SK-N-SH (cell line): ENCODE data around the gene ZNF229. TPM values are rescaled to one million over a fixed set of nuclear protein-coding genes. Genes with fewer than 3 reads are reported as not detected.

Experiments
- CTCF ChIA-PET: fragments of 300-600, 350-600 bp; formaldehyde crosslinking; extraction: SDS; loops from one replicate; lab custom pipeline; 2021; lab: Yijun Ruan, JAX
- POLR2A ChIA-PET: fragments of 350-600 bp; sonication (Branson Sonifier 250); formaldehyde crosslinking; extraction: SDS; loops from one replicate; lab custom pipeline; 2020; ENCODE audit warnings: antibody characterized with exemption, inconsistent platforms; lab: Yijun Ruan, JAX
- DNase-seq: peaks from one replicate; pipeline ENCODE4 v3.0.0; 2012
- H2AFZ ChIP-seq: fragments of 200-600 bp; sonication (generic); 2 replicates; pipeline ENCODE4 v1.8.1; 2016; ENCODE audit warnings: antibody characterized with exemption, mild to moderate bottlenecking, low read depth
- H3F3A ChIP-seq: fragments of 200-600 bp; sonication (generic); replicated peaks from 2 replicates; pipeline ENCODE3; 2016; ENCODE audit warnings: antibody characterized with exemption, mild to moderate bottlenecking; ENCODE audit not compliant: insufficient read depth
- H3K27ac ChIP-seq, 2 experiments: fragments of 200-500 bp in 1 of 2; fragments of 200-600 bp in 1 of 2; sonication (Bioruptor generic) in 1 of 2; sonication (generic), shearing (Covaris generic) in 1 of 2; 2 replicates each; pipeline versions ENCODE4 v1.5.1 to v1.6.1; 2014 to 2016; ENCODE audit warnings: low read depth in 2 of 2, inconsistent platforms in 1 of 2, low read length in 1 of 2, mild to moderate bottlenecking in 1 of 2, mixed read lengths in 1 of 2
- H3K27me3 ChIP-seq: fragments of 200-600 bp; sonication (generic), shearing (Covaris generic); 2 replicates; pipeline ENCODE4 v1.6.1; 2016; ENCODE audit warnings: mixed run types; ENCODE audit not compliant: insufficient read depth
- H3K36me3 ChIP-seq, 2 experiments: fragments of 200-500 bp in 1 of 2; fragments of 200-600 bp in 1 of 2; sonication (Bioruptor generic) in 1 of 2; sonication (generic) in 1 of 2; replicated peaks in 1 of 2; 2 replicates each; pipeline versions ENCODE3 to v1.5.1; 2014 to 2016; ENCODE audit warnings: low read length in 1 of 2, mild to moderate bottlenecking in 1 of 2; ENCODE audit not compliant: insufficient read depth in 2 of 2, control insufficient read depth in 1 of 2
- H3K4me1 ChIP-seq, 2 experiments: fragments of 200-500 bp in 1 of 2; fragments of 200-600 bp in 1 of 2; sonication (Bioruptor generic) in 1 of 2; sonication (generic), shearing (Covaris generic) in 1 of 2; 2 replicates each; pipeline versions ENCODE4 v1.5.1 to v1.6.1; 2014 to 2016; ENCODE audit warnings: low read depth in 1 of 2, low read length in 1 of 2, mixed run types in 1 of 2; ENCODE audit not compliant: insufficient read depth in 2 of 2, control insufficient read depth in 1 of 2
- H3K4me2 ChIP-seq: fragments of 200-600 bp; sonication (generic), shearing (Covaris generic); 2 replicates; pipeline ENCODE4 v1.6.1; 2017; ENCODE audit warnings: mixed run types
- H3K4me3 ChIP-seq, 2 experiments: fragments of 200-500 bp in 1 of 2; fragments of 200-600 bp in 1 of 2; sonication (Bioruptor generic) in 1 of 2; sonication (generic), shearing (Covaris generic) in 1 of 2; 2 replicates each; pipeline versions ENCODE4 v1.5.1 to v1.8.1; 2014 to 2016; ENCODE audit warnings: low read depth in 2 of 2, inconsistent platforms in 1 of 2, low read length in 1 of 2, mild to moderate bottlenecking in 1 of 2, mixed read lengths in 1 of 2, moderate library complexity in 1 of 2
- H3K79me2 ChIP-seq: fragments of 200-600 bp; sonication (generic); 2 replicates; pipeline ENCODE4 v1.8.1; 2017; ENCODE audit warnings: mild to moderate bottlenecking; ENCODE audit not compliant: insufficient read depth
- H3K9ac ChIP-seq: fragments of 200-600 bp; sonication (generic); 2 replicates; pipeline ENCODE4 v1.6.1; 2017; ENCODE audit warnings: mixed run types
- H3K9me2 ChIP-seq: fragments of 200-600 bp; sonication (generic); 2 replicates; pipeline ENCODE4 v1.6.1; 2017; ENCODE audit warnings: mixed run types
- H3K9me3 ChIP-seq: fragments of 200-600 bp; sonication (generic); 2 replicates; pipeline ENCODE4 v1.6.1; 2017; ENCODE audit warnings: mixed run types, mild to moderate bottlenecking, moderate library complexity
- H4K20me1 ChIP-seq: fragments of 200-600 bp; sonication (generic); 2 replicates; pipeline ENCODE4 v1.6.1; 2017; ENCODE audit warnings: mild to moderate bottlenecking, mixed run types; ENCODE audit not compliant: insufficient read depth
- CHD2 ChIP-seq: fragments of 150-350 bp; IDR thresholded peaks from 2 replicates; pipeline ENCODE4 v1.6.1; 2018; ENCODE audit warnings: low read length; ENCODE audit not compliant: partially characterized antibody
- ELF1 ChIP-seq: IDR thresholded peaks from 2 replicates; pipeline ENCODE4 v1.4.0; 2012
- FOSL2 ChIP-seq: IDR thresholded peaks from 2 replicates; pipeline ENCODE4 v1.4.0; 2012; ENCODE audit warnings: low read depth, mild to moderate bottlenecking, moderate library complexity, borderline replicate concordance
- FOXJ3 ChIP-seq: sonication (generic); formaldehyde crosslinking; IDR thresholded peaks from 2 replicates; pipeline ENCODE4 v1.5.1; 2020; ENCODE audit warnings: mild to moderate bottlenecking, missing genetic modification reagents
- GABPA ChIP-seq: IDR thresholded peaks from 2 replicates; pipeline ENCODE4 v1.4.0; 2012; ENCODE audit warnings: low read depth, mild to moderate bottlenecking
- POLR2AphosphoS5 ChIP-seq: IDR thresholded peaks from 2 replicates; pipeline ENCODE4 v1.6.1; 2012; ENCODE audit warnings: low read depth, low read length
- RAD21 ChIP-seq: IDR thresholded peaks from 2 replicates; pipeline ENCODE4 v1.6.1; 2012; ENCODE audit warnings: mild to moderate bottlenecking, low read length
- RCOR1 ChIP-seq: fragments of 150-350 bp; IDR thresholded peaks from 2 replicates; pipeline ENCODE4 v1.6.1; 2017; ENCODE audit warnings: antibody characterized with exemption, low read length
- RFX5 ChIP-seq: IDR thresholded peaks from 2 replicates; pipeline ENCODE4 v1.6.1; 2012; ENCODE audit warnings: mild to moderate bottlenecking, improper control_type of control experiment, low read length
- RXRA ChIP-seq: IDR thresholded peaks from 2 replicates; pipeline ENCODE4 v1.4.0; 2012; ENCODE audit warnings: low read depth, mild to moderate bottlenecking, borderline replicate concordance
- SIN3A ChIP-seq: IDR thresholded peaks from 2 replicates; pipeline ENCODE4 v1.6.1; 2012; ENCODE audit warnings: low read depth, mild to moderate bottlenecking, low read length, moderate library complexity, borderline replicate concordance
- SMC3 ChIP-seq: IDR thresholded peaks from 2 replicates; pipeline ENCODE4 v1.6.1; 2012; ENCODE audit warnings: low read depth, low read length, improper control_type of control experiment
- TEAD4 ChIP-seq: IDR thresholded peaks from 2 replicates; pipeline ENCODE4 v1.4.0; 2012; ENCODE audit warnings: mild to moderate bottlenecking, borderline replicate concordance; ENCODE audit not compliant: insufficient read depth
- WGBS: methylation state at CpG from one replicate; pipeline ENCODE4 v1.1.6; 2017; ENCODE audit warnings: low lambda C conversion rate; 5-methylcytosine and 5-hydroxymethylcytosine counted together
- polyA plus RNA-seq, 3 experiments: library from polyadenylated mRNA; depleted of rRNA; stranded (reverse); fragments of >200 nt; gene quantifications; 2 replicates each; pipeline ENCODE4 v1.2.3, GENCODE V29; 2012
- TF ChIP-seq, protein P1 (sequence below): fragments of 200-600 bp; sonication (generic); IDR thresholded peaks from 2 replicates; pipeline ENCODE4 v1.6.1; 2017; ENCODE audit warnings: antibody characterized with exemption, mild to moderate bottlenecking, moderate library complexity
- TF ChIP-seq, protein P2 (sequence below): IDR thresholded peaks from 2 replicates; pipeline ENCODE4 v1.4.0; 2012; ENCODE audit warnings: low read depth, borderline replicate concordance
- TF ChIP-seq, protein P3 (sequence below): fragments of 150-350 bp; IDR thresholded peaks from 2 replicates; pipeline ENCODE4 v1.6.1; 2016; ENCODE audit warnings: mild to moderate bottlenecking, low read depth, low read length
- TF ChIP-seq, protein P4 (sequence below): IDR thresholded peaks from 2 replicates; pipeline ENCODE4 v1.4.0; 2012; ENCODE audit warnings: low read depth
- TF ChIP-seq, protein P5 (sequence below): IDR thresholded peaks from 2 replicates; pipeline ENCODE4; 2012
- TF ChIP-seq, protein P6 (sequence below): IDR thresholded peaks from 2 replicates; pipeline ENCODE4 v1.4.0; 2012; ENCODE audit warnings: low read depth, borderline replicate concordance

Gene ZNF229
- polyA plus RNA-seq, 1 of the 3 experiments (the other 2 are of a cell fraction), result 1.2 TPM

DNA sequence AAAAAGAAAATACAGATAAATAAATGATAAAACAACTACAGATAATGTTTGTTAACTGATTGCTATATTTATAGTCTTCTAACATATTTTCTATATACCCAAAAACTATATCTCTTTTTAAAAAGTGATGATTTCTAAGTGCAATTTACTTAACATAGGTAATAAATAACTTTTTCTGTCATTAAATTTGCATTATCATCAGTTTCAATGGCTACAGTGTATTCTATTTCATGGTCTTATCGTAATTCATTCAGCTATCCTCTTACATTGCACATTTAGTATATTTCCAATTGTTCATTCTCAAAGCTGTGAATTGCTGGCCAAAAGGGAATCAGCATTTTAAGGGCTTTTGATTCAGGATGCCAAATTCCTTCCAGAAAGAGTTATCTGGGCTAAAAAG, 48.4 kb upstream of the ZNF229 start:
- peaks cover 68% of the 10 kb centered on the region for H3K79me2 ChIP-seq
- H3F3A ChIP-seq, result no peaks in the 10 kb centered on the region
- TF ChIP-seq CHD2, result no peak
- TF ChIP-seq, protein P1, sequence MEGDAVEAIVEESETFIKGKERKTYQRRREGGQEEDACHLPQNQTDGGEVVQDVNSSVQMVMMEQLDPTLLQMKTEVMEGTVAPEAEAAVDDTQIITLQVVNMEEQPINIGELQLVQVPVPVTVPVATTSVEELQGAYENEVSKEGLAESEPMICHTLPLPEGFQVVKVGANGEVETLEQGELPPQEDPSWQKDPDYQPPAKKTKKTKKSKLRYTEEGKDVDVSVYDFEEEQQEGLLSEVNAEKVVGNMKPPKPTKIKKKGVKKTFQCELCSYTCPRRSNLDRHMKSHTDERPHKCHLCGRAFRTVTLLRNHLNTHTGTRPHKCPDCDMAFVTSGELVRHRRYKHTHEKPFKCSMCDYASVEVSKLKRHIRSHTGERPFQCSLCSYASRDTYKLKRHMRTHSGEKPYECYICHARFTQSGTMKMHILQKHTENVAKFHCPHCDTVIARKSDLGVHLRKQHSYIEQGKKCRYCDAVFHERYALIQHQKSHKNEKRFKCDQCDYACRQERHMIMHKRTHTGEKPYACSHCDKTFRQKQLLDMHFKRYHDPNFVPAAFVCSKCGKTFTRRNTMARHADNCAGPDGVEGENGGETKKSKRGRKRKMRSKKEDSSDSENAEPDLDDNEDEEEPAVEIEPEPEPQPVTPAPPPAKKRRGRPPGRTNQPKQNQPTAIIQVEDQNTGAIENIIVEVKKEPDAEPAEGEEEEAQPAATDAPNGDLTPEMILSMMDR, result no peak
- no peak for TF ChIP-seq SMC3
- TF ChIP-seq RXRA, result no peak
- TF ChIP-seq FOSL2, result no peak
- no peak for TF ChIP-seq RCOR1
- TF ChIP-seq POLR2AphosphoS5, result no peak
- no peak for TF ChIP-seq GABPA
- TF ChIP-seq, protein P2, sequence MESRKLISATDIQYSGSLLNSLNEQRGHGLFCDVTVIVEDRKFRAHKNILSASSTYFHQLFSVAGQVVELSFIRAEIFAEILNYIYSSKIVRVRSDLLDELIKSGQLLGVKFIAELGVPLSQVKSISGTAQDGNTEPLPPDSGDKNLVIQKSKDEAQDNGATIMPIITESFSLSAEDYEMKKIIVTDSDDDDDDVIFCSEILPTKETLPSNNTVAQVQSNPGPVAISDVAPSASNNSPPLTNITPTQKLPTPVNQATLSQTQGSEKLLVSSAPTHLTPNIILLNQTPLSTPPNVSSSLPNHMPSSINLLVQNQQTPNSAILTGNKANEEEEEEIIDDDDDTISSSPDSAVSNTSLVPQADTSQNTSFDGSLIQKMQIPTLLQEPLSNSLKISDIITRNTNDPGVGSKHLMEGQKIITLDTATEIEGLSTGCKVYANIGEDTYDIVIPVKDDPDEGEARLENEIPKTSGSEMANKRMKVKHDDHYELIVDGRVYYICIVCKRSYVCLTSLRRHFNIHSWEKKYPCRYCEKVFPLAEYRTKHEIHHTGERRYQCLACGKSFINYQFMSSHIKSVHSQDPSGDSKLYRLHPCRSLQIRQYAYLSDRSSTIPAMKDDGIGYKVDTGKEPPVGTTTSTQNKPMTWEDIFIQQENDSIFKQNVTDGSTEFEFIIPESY, result no peak
- TF ChIP-seq, protein P3, sequence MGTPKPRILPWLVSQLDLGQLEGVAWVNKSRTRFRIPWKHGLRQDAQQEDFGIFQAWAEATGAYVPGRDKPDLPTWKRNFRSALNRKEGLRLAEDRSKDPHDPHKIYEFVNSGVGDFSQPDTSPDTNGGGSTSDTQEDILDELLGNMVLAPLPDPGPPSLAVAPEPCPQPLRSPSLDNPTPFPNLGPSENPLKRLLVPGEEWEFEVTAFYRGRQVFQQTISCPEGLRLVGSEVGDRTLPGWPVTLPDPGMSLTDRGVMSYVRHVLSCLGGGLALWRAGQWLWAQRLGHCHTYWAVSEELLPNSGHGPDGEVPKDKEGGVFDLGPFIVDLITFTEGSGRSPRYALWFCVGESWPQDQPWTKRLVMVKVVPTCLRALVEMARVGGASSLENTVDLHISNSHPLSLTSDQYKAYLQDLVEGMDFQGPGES, result no peak
- TF ChIP-seq, protein P4, sequence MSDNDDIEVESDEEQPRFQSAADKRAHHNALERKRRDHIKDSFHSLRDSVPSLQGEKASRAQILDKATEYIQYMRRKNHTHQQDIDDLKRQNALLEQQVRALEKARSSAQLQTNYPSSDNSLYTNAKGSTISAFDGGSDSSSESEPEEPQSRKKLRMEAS, result no peak
- TF ChIP-seq TEAD4, result no peak
- no peak for TF ChIP-seq RFX5
- no peak for TF ChIP-seq ELF1
- no peak for TF ChIP-seq SIN3A
- TF ChIP-seq, protein P5, sequence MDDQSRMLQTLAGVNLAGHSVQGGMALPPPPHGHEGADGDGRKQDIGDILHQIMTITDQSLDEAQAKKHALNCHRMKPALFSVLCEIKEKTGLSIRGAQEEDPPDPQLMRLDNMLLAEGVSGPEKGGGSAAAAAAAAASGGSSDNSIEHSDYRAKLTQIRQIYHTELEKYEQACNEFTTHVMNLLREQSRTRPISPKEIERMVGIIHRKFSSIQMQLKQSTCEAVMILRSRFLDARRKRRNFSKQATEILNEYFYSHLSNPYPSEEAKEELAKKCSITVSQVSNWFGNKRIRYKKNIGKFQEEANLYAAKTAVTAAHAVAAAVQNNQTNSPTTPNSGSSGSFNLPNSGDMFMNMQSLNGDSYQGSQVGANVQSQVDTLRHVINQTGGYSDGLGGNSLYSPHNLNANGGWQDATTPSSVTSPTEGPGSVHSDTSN, result no peak
- TF ChIP-seq, protein P6, sequence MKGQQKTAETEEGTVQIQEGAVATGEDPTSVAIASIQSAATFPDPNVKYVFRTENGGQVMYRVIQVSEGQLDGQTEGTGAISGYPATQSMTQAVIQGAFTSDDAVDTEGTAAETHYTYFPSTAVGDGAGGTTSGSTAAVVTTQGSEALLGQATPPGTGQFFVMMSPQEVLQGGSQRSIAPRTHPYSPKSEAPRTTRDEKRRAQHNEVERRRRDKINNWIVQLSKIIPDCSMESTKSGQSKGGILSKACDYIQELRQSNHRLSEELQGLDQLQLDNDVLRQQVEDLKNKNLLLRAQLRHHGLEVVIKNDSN, result no peak
- no peak for TF ChIP-seq RAD21
- no peak for TF ChIP-seq FOXJ3 (CRISPR knock-in tag)
- no peak overlapping the region for H3K9ac ChIP-seq
- POLR2A ChIA-PET, result no interaction called here
- H3K4me3 ChIP-seq, result no peak overlapping the region
- H4K20me1 ChIP-seq, result no peaks in the 10 kb centered on the region
- CTCF ChIA-PET, result no interaction called here
- DNase-seq, result no peak
- WGBS, result 91% methylated on average over 1 of the region's 1 CpG
- peaks cover 44% of the 10 kb centered on the region in 2 experiments for H3K36me3 ChIP-seq
- H3K4me2 ChIP-seq, result no peak overlapping the region
- H2AFZ ChIP-seq, result no peak overlapping the region
- no peaks in the 10 kb centered on the region for H3K27me3 ChIP-seq
- peaks cover 3 to 13% of the 10 kb centered on the region in 2 experiments; a peak in 2 of 4 replicates for H3K4me1 ChIP-seq
- H3K27ac ChIP-seq, result no peak overlapping the region
- no peaks in the 10 kb centered on the region for H3K9me2 ChIP-seq
- H3K9me3 ChIP-seq, result peaks cover 9% of the 10 kb centered on the region; the same call in 1 of the 2 replicates
